Rectal smooth muscle tissue (tissue), 1 donor: ENCODE measurements around the gene OR6J1.
"Not testable (repeated sequence)": the region's sequence is repeated elsewhere in the genome, so short reads cannot be mapped to it uniquely, and the experiment has no call there.

ENCODE experiments used
- H3K27ac ChIP-seq: one replicate; pipeline ENCODE4 v1.7.0; 2013; ENCODE audit warnings: low read depth, low read length, inconsistent platforms
- H3K27me3 ChIP-seq: one replicate; pipeline ENCODE4 v1.7.0; 2013; ENCODE audit warnings: low read length; ENCODE audit not compliant: control insufficient read depth, insufficient read depth
- H3K36me3 ChIP-seq: one replicate; pipeline ENCODE4 v1.7.0; 2013; ENCODE audit warnings: low read length; ENCODE audit not compliant: control insufficient read depth, insufficient read depth
- H3K4me1 ChIP-seq: one replicate; pipeline ENCODE4 v1.7.0; 2013; ENCODE audit warnings: low read length; ENCODE audit not compliant: control insufficient read depth, insufficient read depth
- H3K4me3 ChIP-seq: one replicate; pipeline ENCODE4 v1.7.0; 2013; ENCODE audit warnings: low read length
- H3K9ac ChIP-seq: one replicate; pipeline ENCODE4 v1.7.0; 2013; ENCODE audit warnings: low read length

OR6J1 gene

DNA sequence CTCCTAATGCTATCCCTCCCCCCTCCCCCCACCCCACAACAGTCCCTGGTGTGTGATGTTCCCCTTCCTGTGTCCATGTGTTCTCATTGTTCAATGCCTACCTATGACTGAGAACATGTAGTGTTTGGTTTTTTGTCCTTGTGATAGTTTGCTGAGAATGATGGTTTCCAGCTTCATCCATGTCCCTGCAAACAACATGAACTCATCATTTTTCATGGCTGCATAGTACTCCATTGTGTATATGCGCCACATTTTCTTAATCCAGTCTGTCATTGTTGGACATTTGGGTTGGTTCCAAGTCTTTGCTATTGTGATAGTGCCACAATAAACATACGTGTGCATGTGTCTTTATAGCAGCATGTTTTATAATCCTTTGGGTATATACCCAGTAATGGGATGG is 28.4 kb downstream of the OR6J1 start:
- H3K36me3 ChIP-seq, H3K4me3 ChIP-seq, H3K9ac ChIP-seq, H3K4me1 ChIP-seq, H3K27me3 ChIP-seq, H3K27ac ChIP-seq: not testable (repeated sequence)

DNA sequence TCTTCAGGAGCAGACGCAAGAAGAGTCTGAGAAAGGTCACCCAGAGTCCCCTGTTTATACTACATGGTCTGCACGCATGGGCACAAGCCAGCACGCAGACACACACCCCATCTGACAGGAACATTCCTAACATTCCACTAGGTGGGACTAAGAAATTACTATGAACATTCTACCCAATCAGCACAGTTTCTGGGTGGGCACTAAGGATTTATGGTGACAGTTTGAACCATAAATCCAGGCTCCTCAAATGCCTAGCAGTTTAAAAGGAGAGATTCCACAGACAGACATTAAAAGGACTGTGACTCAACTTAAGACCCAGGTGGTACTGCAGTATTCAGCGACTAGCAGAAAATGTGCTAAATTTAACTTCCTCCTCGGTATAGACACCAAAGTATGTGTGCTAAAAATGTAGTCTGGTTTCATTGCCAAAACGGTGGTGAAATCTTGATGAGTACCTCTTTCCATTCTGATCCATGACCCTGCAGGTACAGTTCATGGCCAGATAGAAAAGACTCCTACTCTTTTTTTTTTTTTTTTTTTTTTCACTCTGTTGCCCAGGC is 29.8 kb downstream of the OR6J1 start:
- Histone ChIP-seq H3K4me3 (no peak overlapping the region), H3K27me3 (no peaks in the 10 kb centered on the region), H3K9ac (no peak overlapping the region), H3K4me1 (peaks cover 7% of the 10 kb centered on the region), H3K36me3 (peaks cover 14% of the 10 kb centered on the region), H3K27ac (no peak overlapping the region)

DNA sequence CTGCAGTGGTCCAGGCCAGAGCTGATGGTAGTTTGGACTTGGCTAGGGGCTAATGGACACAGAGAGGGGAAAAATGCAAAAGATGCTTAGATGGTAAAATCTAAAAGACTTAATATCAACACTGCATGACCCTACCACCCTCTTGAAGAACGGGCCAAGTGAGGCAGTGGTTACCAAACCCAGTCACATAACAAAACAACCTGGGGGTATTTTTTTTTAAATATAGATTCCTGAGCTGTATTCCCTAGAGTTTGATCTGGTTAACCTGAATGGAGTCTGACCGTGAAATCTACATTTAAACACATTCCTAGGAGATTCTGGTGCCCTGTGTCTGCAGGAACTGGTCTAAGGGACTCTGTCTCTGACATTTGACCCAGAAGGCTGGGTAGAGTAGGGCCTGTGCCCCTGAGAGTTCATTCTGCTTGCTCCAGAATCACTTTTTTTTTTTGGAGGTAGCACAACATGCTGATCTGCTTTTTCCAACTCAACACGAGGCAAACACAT is 30.4 kb downstream of the OR6J1 start:
- Histone ChIP-seq H3K9ac (no peak overlapping the region), H3K4me1 (peaks cover 7% of the 10 kb centered on the region), H3K27me3 (no peaks in the 10 kb centered on the region), H3K36me3 (peaks cover 14% of the 10 kb centered on the region), H3K27ac (no peak overlapping the region), H3K4me3 (no peak overlapping the region)

DNA sequence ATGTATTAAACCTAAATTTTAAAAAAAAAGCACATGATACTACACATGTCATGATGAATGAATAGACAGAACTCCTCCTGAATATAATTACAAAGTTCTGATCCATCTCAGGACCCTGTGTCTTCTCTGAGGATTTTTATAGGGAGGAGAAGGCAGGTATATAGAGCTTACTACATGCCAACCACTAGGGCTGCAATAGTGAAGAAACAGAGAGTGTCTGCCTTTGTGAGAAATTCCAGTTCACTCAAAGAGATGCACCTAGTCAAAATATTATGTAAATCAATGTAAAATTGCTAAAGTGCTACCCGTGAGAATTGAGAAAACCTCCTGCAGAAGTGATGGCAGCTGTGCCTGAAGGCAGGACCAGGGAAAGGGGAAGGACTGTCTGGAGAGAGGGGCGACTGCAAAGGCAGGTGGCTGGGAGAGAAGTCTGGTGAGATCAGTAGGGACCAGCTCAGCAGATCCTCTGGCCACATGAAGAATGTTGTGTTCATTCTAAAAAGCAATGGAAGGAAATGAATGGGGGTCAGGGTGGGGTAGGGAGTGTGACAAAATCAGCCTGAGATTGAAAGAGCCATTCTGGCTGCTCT is 31.0 kb downstream of the OR6J1 start:
- Histone ChIP-seq H3K27ac (no peak overlapping the region), H3K9ac (no peak overlapping the region), H3K27me3 (no peaks in the 10 kb centered on the region), H3K36me3 (peaks cover 16% of the 10 kb centered on the region), H3K4me3 (no peak overlapping the region), H3K4me1 (peaks cover 7% of the 10 kb centered on the region)

DNA sequence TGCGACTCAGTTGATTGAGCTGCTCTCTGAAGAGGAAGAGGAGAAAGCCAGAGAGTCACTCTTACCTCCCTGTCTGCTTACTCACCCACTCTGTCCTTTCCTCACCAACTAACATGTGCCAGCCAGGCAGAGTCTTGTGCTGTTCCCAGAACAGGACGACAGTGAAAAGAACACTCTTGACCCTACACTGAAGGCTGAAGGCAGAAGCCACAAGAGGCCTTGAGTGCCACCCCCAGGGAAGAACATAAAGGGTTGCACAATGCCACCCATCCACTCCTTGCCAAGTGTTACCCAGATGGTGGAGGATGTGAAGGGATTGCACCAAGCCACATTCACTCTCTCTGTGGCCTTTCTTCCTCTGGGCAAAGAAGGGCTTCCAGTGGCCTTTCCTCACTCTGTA is 33.2 kb downstream of the OR6J1 start:
- peaks cover 22% of the 10 kb centered on the region for H3K36me3 ChIP-seq
- H3K27ac ChIP-seq, result no peak overlapping the region
- H3K4me1 ChIP-seq, result peaks cover 7% of the 10 kb centered on the region

DNA sequence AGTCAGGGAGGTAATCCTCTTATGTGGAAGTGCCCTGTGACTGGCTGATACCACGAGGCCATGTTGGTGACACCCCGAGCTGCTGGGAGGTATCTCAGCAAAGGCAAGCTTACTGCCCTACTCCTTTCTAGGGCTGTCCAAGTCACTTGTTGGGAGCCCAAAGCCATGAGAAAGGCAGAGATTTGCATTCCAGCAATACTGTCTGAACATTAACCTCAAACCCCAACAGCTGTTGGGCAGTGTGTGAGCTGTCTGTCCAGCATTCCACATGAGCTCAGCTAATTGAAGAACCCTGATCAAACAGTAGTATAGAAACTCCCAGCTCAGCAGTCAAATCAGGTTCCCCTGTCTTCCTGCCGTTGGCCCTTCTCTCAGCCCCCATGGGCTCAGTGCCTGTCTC is 36.9 kb downstream of the OR6J1 start:
- Histone ChIP-seq H3K27me3 (no peaks in the 10 kb centered on the region), H3K4me3 (no peak overlapping the region), H3K27ac (no peak overlapping the region), H3K36me3 (peaks cover 41% of the 10 kb centered on the region), H3K4me1 (no peaks in the 10 kb centered on the region), H3K9ac (no peak overlapping the region)

More for the DNA sequence above, 33.2 kb downstream of the OR6J1 start:
- Histone ChIP-seq H3K27me3 (no peaks in the 10 kb centered on the region), H3K9ac (no peak overlapping the region), H3K4me3 (no peak overlapping the region)

DNA sequence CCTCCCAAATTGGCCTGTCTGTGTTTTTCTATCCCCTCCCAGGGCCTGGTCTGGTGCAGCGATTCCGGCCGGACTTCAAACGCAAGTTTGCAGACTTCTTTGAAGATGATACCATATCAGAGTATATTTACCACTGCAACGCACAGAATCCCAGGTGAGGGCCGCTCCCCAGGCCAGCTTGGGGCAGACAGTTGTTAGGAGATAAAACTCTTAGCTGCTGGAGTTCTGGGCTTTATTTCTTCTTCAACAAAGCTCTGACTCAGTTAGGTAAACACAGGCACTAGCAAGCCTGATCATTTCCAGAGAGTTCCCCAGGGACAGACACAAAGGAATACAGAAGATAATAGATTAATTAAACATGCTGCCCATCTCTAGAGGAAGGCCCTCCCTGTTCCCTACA is 37.8 kb downstream of the OR6J1 start:
- H3K9ac ChIP-seq, result no peak overlapping the region
- peaks cover 41% of the 10 kb centered on the region for H3K36me3 ChIP-seq

DNA sequence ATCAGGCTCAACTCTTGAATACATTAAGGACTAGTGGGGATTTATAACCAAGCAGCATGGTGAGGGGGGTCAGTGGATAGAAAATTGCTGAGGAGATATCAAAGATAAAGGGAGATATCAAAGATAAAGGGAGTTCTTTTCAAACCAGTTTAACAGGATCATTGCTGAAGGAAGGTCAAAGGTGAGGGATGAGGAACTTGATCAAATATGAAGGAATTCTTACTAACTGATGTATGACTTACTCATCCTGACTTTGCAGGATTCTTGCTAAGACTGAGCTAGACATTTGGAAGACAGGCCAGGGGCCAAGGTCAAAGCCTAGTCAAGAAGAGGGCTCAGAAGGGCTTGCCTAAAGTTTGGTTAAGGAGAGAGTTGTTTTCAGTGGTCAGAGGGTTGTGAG is 41.3 kb downstream of the OR6J1 start:
- H3K9ac ChIP-seq, result no peak overlapping the region
- H3K36me3 ChIP-seq, result peaks cover 27% of the 10 kb centered on the region
- H3K4me1 ChIP-seq, result peaks cover 8% of the 10 kb centered on the region
- H3K4me3 ChIP-seq, result no peak overlapping the region
- H3K27me3 ChIP-seq, result no peaks in the 10 kb centered on the region
- H3K27ac ChIP-seq, result no peak overlapping the region

More for the DNA sequence above, 37.8 kb downstream of the OR6J1 start:
- H3K27ac ChIP-seq, result no peak overlapping the region
- H3K4me3 ChIP-seq, result no peak overlapping the region
- H3K4me1 ChIP-seq, result no peaks in the 10 kb centered on the region
- no peaks in the 10 kb centered on the region for H3K27me3 ChIP-seq

DNA sequence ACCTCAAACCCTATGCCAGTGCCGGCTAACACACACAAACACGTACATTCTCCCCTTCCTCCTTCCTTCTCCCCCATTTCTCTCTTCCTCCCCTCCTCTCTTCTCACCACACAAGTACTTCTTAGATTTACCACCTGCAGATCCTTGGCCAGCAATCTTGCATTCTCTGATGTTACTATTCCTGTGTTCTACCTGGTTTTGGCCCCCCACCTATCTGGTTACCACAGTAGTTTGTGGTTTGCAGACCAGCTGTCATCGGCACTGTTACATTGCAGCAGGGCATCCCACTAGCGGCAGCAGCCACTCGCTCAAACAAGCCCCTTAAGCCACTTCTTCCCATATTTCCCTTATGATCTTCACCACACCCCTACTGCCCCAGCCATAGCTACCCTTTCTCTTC is 42.2 kb downstream of the OR6J1 start:
- Histone ChIP-seq H3K9ac (no peak overlapping the region), H3K4me1 (peaks cover 8% of the 10 kb centered on the region), H3K27me3 (no peaks in the 10 kb centered on the region), H3K4me3 (no peak overlapping the region), H3K27ac (no peak overlapping the region), H3K36me3 (peaks cover 23% of the 10 kb centered on the region)

DNA sequence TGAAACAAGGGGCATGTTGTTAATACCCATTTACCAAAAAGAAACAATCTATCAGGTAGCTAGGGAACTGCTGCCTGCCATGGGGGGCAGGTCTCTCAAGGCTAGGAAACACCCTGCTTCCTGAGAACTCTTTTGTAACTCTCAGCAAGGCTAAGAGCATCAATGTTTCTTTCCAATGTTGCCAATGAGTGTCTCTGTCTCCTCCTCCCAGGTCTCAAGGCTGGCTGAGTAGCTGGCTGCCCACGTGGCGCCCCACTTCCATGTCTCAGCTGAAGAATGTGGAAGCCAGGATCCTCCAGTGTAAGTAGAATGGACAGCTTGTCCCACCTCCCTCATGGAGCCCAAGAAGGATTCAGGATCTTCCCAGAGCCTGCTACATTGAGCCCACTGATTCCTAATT is 42.7 kb downstream of the OR6J1 start:
- no peaks in the 10 kb centered on the region for H3K27me3 ChIP-seq
- peaks cover 23% of the 10 kb centered on the region for H3K36me3 ChIP-seq
- H3K4me3 ChIP-seq, result no peak overlapping the region
- peaks cover 8% of the 10 kb centered on the region for H3K4me1 ChIP-seq
- no peak overlapping the region for H3K9ac ChIP-seq
- H3K27ac ChIP-seq, result no peak overlapping the region

DNA sequence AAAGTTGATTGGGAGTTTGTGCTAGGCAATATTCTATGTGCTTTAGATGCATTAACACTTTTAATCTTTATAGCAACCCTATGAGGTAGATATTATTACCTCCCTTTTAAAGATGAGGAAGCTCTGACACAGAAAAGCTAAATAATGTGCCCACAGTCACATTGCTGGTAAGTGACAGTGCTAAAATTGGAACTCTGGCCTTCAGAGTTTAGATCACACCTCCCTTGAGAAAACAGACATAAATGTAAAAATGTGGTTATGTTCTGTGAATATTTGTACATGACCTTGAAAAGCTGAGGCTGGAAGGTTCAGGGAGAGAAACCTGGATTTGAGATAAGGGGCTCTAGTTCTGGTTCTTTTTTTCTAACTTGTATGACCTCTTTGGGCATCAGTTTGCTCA is 44.1 kb downstream of the OR6J1 start:
- peaks cover 15% of the 10 kb centered on the region for H3K36me3 ChIP-seq
- H3K9ac ChIP-seq, result no peak overlapping the region
- peaks cover 8% of the 10 kb centered on the region for H3K4me1 ChIP-seq
- H3K27ac ChIP-seq, result no peak overlapping the region
- no peak overlapping the region for H3K4me3 ChIP-seq
- H3K27me3 ChIP-seq, result no peaks in the 10 kb centered on the region

DNA sequence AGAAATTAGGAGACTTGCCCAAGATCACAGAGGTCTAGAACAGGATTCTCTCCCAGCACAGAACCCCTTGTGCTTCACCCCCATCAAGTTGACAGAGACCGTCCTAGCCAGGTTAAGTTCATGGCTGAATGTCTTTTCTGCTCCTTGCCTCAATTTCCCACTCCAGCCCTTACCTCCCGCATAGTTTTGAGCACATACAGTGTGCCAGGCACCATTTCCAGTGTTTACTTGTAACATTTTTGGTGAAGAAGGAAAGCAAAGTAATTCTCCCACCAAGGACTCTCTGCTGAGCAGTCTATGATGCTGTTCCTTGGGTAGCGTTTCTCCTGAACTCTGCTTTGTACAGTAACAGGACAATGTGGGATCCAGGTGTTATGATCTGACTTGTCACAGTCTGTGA is 44.8 kb downstream of the OR6J1 start:
- H3K4me3 ChIP-seq, result peak overlapping the region; percentile 49
- H3K27me3 ChIP-seq, result no peaks in the 10 kb centered on the region
- peaks cover 15% of the 10 kb centered on the region for H3K36me3 ChIP-seq
- H3K27ac ChIP-seq, result peak overlapping the region; percentile 26
- H3K9ac ChIP-seq, result no peak overlapping the region
- H3K4me1 ChIP-seq, result peaks cover 8% of the 10 kb centered on the region

DNA sequence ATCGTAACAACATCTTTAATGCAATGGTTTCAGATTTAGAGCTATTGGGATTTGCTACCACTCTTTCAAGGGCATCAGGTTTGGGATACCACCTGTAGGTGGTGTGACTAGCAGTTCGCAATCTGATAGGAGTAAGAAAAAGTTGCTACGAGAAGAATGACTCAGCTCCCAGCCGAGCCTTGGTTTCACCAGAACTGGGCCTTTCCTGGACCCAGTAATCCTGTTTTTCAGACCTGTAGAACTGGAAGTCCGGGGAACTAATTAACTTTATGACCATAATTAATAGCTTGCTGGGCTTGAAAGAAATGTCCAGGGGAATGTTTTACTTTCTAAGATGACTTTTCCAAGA is 45.3 kb downstream of the OR6J1 start:
- Histone ChIP-seq H3K27me3 (no peaks in the 10 kb centered on the region), H3K27ac (peak overlapping the region; percentile 85), H3K4me1 (peaks cover 8% of the 10 kb centered on the region), H3K9ac (peak overlapping the region; percentile 50), H3K4me3 (peak overlapping the region; percentile 95), H3K36me3 (peaks cover 15% of the 10 kb centered on the region)
